K562 (cell line): ENCODE data around the gene SLC33A1. TPM values are rescaled to one million over a fixed set of nuclear protein-coding genes. Genes with fewer than 3 reads are reported as not detected.

Experiments used
- ATF7 ChIP-seq: fragments of 450-650 bp; IDR thresholded peaks from 2 replicates; pipeline ENCODE4 v1.7.1; 2014; ENCODE audit warnings: mild to moderate bottlenecking, moderate library complexity
- KHSRP ChIP-seq: fragments of 450-650 bp; IDR thresholded peaks from 2 replicates; pipeline ENCODE4 v1.6.1; 2017
- MCM7 ChIP-seq, 2 experiments: fragments of 450-650 bp; IDR thresholded peaks; 2 replicates each; pipeline ENCODE4 v1.6.1; 2016 to 2018
- PCBP1 ChIP-seq: fragments of 200-400 bp; formaldehyde crosslinking; IDR thresholded peaks from 2 replicates; pipeline ENCODE4 v1.6.1; 2018; ENCODE audit warnings: mild to moderate bottlenecking, low read depth, low read length; ENCODE audit not compliant: poor library complexity, severe bottlenecking
- POU5F1 ChIP-seq: fragments of 150-350 bp; IDR thresholded peaks from 2 replicates; pipeline ENCODE4 v1.6.1; 2014; ENCODE audit warnings: borderline replicate concordance, low read length, low read depth, mild to moderate bottlenecking; ENCODE audit not compliant: partially characterized antibody
- PREB ChIP-seq: sonication (generic); formaldehyde crosslinking; IDR thresholded peaks from 2 replicates; pipeline ENCODE4 v1.8.1; 2023; ENCODE audit warnings: mild to moderate bottlenecking, missing genetic modification reagents
- UBTF ChIP-seq, 2 experiments: IDR thresholded peaks; 2 replicates each; pipeline ENCODE4 v1.6.1; 2012; ENCODE audit warnings: improper control_type of control experiment in 2 of 2, low read depth in 2 of 2, low read length in 2 of 2, borderline replicate concordance in 1 of 2
- polyA plus RNA-seq, 8 experiments: library from polyadenylated mRNA; depleted of rRNA in 4 of 8; stranded (reverse) in 5 of 8; unstranded in 3 of 8; fragments of >200 nt; fragmentation: Nextera tagmentation in 2 of 8; fragmentation: Illumina TruSeq in 1 of 8; extraction: Ambion mirVana in 2 of 8; extraction: Trizol in 1 of 8; gene quantifications; 2 replicates each; pipeline versions ENCODE4 v1.2.1 to v1.2.3, GENCODE V29; 2011 to 2014; ENCODE audit warnings: inconsistent platforms in 1 of 8, missing spikeins in 1 of 8
- total RNA-seq, 7 experiments: library from RNA; depleted of rRNA in 6 of 7; stranded (reverse); fragments of >200 nt in 6 of 7; fragmentation: Illumina TruSeq in 2 of 7; extraction: Trizol in 2 of 7; gene quantifications; 2 replicates each; pipeline versions ENCODE4 v1.2.1 to v1.2.3, GENCODE V29; 2011 to 2021; ENCODE audit warnings: low replicate concordance in 1 of 7
- TF ChIP-seq, protein P1 (sequence below): fragments of 250-450 bp; sonication (Bioruptor Pico); IDR thresholded peaks from 2 replicates; pipeline ENCODE4 v1.8.0; 2022; ENCODE audit warnings: inconsistent platforms
- TF ChIP-seq, protein P2 (sequence below): fragments of 450-650 bp; IDR thresholded peaks from 2 replicates; pipeline ENCODE4 v1.7.0; 2016; ENCODE audit warnings: borderline replicate concordance
- TF ChIP-seq, protein P3 (sequence below): fragments of 250-450 bp; sonication (Bioruptor Pico); IDR thresholded peaks from 2 replicates; pipeline ENCODE4 v1.5.1; 2021; ENCODE audit warnings: mild to moderate bottlenecking
- TF ChIP-seq, protein P4 (sequence below): fragments of 450-650 bp; formaldehyde crosslinking; conservative IDR thresholded peaks from 2 replicates; pipeline ENCODE4 v1.4.0; 2022; ENCODE audit warnings: mild to moderate bottlenecking, missing genetic modification characterization
- TF ChIP-seq, protein P5 (sequence below): fragments of 250-450 bp; sonication (Bioruptor Pico); IDR thresholded peaks from 2 replicates; pipeline ENCODE4 v1.5.0; 2022; ENCODE audit warnings: mild to moderate bottlenecking

The SLC33A1 gene
- total and polyA plus RNA-seq, 9 of the 15 experiments (the other 6 are each of a cell fraction or from before 2014, with no cell fraction given): 6.2 to 26.8 (median 19.6) TPM

- TF ChIP-seq, protein P1, sequence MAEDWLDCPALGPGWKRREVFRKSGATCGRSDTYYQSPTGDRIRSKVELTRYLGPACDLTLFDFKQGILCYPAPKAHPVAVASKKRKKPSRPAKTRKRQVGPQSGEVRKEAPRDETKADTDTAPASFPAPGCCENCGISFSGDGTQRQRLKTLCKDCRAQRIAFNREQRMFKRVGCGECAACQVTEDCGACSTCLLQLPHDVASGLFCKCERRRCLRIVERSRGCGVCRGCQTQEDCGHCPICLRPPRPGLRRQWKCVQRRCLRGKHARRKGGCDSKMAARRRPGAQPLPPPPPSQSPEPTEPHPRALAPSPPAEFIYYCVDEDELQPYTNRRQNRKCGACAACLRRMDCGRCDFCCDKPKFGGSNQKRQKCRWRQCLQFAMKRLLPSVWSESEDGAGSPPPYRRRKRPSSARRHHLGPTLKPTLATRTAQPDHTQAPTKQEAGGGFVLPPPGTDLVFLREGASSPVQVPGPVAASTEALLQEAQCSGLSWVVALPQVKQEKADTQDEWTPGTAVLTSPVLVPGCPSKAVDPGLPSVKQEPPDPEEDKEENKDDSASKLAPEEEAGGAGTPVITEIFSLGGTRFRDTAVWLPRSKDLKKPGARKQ (CRISPR knock-in tag): no peak
- TF ChIP-seq UBTF (IDR thresholded peaks at IDR 0.05; ENCODE audit: borderline replicate concordance in 1 of 2, low read depth in 2 of 2, low read length in 2 of 2): 0 out of 4 replicates have a peak, but pooled peaks of 1 of the 2 experiments have one; percentile 52
- TF ChIP-seq, protein P2, sequence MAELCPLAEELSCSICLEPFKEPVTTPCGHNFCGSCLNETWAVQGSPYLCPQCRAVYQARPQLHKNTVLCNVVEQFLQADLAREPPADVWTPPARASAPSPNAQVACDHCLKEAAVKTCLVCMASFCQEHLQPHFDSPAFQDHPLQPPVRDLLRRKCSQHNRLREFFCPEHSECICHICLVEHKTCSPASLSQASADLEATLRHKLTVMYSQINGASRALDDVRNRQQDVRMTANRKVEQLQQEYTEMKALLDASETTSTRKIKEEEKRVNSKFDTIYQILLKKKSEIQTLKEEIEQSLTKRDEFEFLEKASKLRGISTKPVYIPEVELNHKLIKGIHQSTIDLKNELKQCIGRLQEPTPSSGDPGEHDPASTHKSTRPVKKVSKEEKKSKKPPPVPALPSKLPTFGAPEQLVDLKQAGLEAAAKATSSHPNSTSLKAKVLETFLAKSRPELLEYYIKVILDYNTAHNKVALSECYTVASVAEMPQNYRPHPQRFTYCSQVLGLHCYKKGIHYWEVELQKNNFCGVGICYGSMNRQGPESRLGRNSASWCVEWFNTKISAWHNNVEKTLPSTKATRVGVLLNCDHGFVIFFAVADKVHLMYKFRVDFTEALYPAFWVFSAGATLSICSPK: no peak
- TF ChIP-seq PCBP1: no peak
- TF ChIP-seq MCM7 (IDR thresholded peaks at IDR 0.05): no peak
- TF ChIP-seq, protein P3, sequence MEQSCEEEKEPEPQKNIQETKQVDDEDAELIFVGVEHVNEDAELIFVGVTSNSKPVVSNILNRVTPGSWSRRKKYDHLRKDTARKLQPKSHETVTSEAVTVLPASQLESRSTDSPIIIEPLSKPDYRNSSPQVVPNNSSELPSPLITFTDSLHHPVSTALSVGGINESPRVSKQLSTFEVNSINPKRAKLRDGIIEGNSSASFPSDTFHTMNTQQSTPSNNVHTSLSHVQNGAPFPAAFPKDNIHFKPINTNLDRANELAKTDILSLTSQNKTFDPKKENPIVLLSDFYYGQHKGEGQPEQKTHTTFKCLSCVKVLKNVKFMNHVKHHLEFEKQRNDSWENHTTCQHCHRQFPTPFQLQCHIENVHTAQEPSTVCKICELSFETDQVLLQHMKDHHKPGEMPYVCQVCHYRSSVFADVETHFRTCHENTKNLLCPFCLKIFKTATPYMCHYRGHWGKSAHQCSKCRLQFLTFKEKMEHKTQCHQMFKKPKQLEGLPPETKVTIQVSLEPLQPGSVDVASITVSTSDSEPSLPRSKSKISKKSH: no peak
- TF ChIP-seq PREB: peak; percentile 76; the same call in 1 of the 2 replicates
- no peak for TF ChIP-seq KHSRP
- TF ChIP-seq, protein P4, sequence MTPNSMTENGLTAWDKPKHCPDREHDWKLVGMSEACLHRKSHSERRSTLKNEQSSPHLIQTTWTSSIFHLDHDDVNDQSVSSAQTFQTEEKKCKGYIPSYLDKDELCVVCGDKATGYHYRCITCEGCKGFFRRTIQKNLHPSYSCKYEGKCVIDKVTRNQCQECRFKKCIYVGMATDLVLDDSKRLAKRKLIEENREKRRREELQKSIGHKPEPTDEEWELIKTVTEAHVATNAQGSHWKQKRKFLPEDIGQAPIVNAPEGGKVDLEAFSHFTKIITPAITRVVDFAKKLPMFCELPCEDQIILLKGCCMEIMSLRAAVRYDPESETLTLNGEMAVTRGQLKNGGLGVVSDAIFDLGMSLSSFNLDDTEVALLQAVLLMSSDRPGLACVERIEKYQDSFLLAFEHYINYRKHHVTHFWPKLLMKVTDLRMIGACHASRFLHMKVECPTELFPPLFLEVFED (CRISPR knock-in tag): no peak
- TF ChIP-seq, protein P5, sequence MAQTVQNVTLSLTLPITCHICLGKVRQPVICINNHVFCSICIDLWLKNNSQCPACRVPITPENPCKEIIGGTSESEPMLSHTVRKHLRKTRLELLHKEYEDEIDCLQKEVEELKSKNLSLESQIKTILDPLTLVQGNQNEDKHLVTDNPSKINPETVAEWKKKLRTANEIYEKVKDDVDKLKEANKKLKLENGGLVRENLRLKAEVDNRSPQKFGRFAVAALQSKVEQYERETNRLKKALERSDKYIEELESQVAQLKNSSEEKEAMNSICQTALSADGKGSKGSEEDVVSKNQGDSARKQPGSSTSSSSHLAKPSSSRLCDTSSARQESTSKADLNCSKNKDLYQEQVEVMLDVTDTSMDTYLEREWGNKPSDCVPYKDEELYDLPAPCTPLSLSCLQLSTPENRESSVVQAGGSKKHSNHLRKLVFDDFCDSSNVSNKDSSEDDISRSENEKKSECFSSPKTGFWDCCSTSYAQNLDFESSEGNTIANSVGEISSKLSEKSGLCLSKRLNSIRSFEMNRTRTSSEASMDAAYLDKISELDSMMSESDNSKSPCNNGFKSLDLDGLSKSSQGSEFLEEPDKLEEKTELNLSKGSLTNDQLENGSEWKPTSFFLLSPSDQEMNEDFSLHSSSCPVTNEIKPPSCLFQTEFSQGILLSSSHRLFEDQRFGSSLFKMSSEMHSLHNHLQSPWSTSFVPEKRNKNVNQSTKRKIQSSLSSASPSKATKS: no peak
- TF ChIP-seq ATF7: no peak
- no peak for TF ChIP-seq POU5F1
Observed at GRCh38 chr3:155853214-155854140, 750 bp downstream of the SLC33A1 start (continued).
